IPS DF 19.7 (cell line): Measurements from ENCODE around the gene PES1.
"Not testable (repeated sequence)": the region's sequence is repeated elsewhere in the genome, so short reads cannot be mapped to it uniquely, and the experiment has no call there.

ENCODE experiments used
- DNase-seq: peaks from one replicate; pipeline ENCODE4 v3.0.0-alpha.2; 2013; ENCODE audit warnings: low read depth, low spot score

The PES1 gene

GRCh38 chr22:30609260-30610185, 17.8 kb upstream of the PES1 start:
- DNase-seq: no peak

DNA sequence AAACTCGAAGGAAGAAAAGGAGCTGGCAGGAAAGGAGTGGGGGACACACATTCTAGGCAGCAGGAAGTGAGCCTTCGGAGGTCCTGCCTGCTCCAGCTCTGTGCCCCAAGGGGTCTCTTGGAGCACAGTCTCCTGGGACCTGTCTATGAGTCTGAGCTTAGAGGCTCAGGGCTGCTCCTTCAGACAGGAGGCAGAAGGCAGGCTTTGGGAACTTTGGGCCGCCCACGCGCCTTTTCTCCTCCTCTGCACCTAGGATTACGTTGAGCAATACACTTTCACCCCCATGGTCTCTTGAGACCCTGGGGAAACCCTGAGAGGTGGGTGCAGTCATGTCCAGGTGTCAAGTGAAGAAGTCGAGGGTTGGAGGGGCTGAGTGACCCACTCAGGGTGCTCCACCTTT, 16.2 kb upstream of the PES1 start:
- DNase-seq: no peak

GRCh38 chr22:30607300-30607930, 15.7 kb upstream of the PES1 start:
- no peak for DNase-seq

GRCh38 chr22:30606455-30607299, 15.0 kb upstream of the PES1 start, which contains the start of gene TCN2:
TCN2 (plus strand) TSS chr22:30607174; CDS start chr22:30607332, 158 bp downstream.
- DNase-seq: peak; percentile 92

GRCh38 chr22:30605449-30606110, 13.9 kb upstream of the PES1 start:
- DNase-seq: no peak

DNA sequence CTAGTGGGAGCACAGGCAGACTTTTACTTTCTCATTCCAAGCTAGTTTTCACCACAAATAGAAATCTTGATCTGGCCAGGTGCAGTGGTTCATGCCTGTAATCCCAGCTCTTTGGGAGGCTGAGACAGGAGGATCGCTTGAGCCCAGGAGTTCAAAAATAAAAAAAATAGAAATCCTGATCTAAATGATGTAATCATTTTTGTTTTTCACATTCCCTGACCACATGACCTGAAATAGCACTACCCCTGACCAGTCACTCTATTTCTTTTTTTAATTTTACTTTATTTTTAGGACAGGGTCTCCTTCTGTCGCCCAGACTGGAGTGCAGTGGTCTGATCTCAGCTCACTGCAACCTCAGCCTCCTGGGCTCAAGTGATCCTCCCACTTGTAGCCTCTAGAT, 13.0 kb upstream of the PES1 start:
- DNase-seq: no peak

DNA sequence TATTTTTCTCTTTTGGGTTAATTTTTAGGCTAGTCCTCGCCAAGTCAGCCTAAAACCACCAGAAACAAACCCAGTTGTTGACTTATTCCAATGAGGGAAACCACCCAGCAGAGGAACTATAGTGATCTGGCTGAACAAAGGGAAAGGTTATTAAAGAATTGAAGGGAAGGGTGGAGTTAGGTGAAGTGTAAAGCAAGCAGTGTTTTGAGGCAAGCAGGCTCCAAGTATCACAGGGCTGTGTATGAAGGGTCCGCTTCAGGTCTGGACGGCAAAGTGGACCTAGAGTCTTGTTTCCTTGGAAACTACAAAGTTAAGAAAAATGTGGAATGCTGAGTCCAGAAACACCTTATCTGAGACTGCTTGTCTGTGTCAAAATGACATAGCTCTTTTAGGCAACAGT, 12.1 kb upstream of the PES1 start:
- no peak for DNase-seq

DNA sequence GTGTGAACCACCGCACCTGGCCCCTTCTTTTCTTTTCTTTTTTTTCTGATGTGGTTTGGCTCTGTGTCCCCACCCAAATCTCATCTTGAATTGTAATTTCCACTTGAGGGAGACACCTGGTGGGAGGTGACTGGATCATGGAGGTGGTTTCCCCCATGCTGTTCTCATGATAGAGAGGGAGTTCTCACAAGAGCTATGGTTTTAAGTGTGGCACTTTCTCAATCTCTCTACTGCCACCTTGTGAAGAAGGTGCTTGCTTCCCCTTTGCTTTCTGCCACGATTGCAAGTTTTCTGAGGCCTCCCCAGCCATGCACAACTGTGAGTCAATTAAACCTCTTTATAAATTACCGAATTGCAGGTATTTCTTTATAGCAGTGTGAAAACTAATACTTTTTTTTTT, 10.3 kb upstream of the PES1 start:
- peak; percentile 47 for DNase-seq

GRCh38 chr22:30601464-30601863, 9.8 kb upstream of the PES1 start:
- DNase-seq: no peak

DNA sequence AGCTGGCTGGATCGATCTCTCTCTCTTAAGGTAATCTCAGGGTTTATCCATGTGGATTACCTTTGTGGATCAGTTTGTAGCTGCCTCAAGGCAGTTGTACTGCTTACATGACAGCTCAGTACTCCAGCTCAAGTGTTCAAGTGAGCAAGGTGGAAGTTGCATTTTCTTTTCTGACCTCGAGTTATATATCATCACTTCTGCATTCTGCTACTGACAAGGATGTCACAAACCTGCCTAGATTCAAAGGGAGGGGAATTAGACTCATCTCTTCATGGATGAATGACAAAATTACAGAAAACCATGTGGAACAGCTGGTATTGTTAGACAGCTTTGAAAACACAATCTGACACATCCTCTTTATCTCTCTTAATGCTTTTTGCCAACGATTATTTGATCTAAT, 9.2 kb upstream of the PES1 start:
- no peak for DNase-seq

- no peak for DNase-seq
Measured at GRCh38 chr22:30598986-30599385, 7.3 kb upstream of the PES1 start.

GRCh38 chr22:30596886-30597285, 5.2 kb upstream of the PES1 start:
- no peak for DNase-seq

- no peak for DNase-seq
Measured at GRCh38 chr22:30596199-30596598, 4.5 kb upstream of the PES1 start.

DNA sequence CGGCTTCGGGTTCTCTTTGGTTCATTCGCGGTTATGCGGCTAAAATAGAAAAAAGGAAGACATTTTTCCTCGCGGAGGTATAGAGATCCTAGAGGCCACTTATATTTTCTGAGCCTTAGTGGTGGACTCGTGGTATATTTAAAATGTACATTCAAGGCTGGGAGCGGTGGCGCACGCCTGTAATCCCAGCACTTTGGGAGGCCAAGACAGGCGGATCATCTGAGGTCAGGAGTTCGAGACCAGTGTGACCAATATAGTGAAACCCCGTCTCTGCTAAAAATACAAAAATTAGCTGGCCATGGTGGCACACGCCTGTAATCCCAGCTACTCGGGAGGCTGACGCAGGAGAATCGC, 627 bp upstream of the PES1 start:
- DNase-seq: not testable (repeated sequence)

GRCh38 chr22:30591191-30591587, 521 bp downstream of the PES1 start:
- no peak for DNase-seq

GRCh38 chr22:30586414-30586813, 5.3 kb downstream of the PES1 start:
- no peak for DNase-seq

GRCh38 chr22:30584441-30584840, 7.3 kb downstream of the PES1 start:
- DNase-seq: no peak

GRCh38 chr22:30582788-30583545, 8.7 kb downstream of the PES1 start:
- no peak for DNase-seq

- no peak for DNase-seq
Measured at GRCh38 chr22:30582051-30582450, 9.7 kb downstream of the PES1 start.

DNA sequence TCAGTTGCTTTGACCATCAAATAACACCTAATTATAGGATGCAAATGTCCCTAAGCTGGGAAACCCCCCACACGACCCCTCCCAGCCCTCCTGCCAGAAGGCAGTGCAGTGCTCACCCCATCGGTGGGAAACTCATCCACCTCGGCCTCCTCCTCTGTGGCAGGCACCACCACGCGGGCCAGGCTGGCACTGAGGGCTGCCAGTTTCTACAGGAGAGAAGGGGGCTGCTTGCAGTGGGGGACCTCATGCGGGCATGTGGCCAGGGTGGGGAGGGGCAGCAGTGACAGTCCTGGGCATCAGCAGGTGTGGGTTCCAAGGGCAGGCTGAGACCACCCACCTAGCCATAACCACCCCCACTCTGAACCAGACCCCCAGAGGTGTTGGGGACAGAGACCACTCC, 10.8 kb downstream of the PES1 start:
- DNase-seq: no peak

DNA sequence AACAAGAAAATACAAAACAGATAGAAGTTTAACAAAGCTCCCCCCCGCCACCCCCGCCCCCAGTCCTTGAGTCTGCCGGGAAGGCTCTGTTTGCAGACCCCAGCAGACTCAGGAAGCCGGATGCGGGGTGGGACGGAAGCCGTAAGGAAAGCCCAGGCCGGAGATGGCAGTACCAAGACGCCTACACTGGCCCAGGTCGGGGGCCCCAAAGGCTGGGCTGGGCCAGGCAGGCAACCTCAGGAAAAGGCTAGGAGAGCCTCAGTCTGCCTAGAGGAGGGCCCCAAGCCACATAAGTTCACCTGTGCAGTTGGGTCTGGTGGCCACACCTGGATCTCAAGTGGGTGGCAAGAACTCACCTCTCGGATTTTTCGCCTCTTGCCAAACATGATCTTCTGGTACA, 13.2 kb downstream of the PES1 start:
- no peak for DNase-seq
